Caco-2 (cell line): ENCODE data around the gene HS3ST4. TPM values are rescaled to one million over a fixed set of nuclear protein-coding genes. Genes with fewer than 3 reads are reported as not detected.

ENCODE experiments used
- Bru-seq: library from RNA; stranded (reverse); fragments of 400-500 nt; gene quantifications from one replicate; lab custom pipeline; 2021; lab: Mats Ljungman, UMichigan
- BruChase-seq, 2 experiments: library from RNA; stranded (reverse); fragments of 400-500 nt; gene quantifications; one replicate each; lab custom pipeline; 2021; lab: Mats Ljungman, UMichigan
- BruUV-seq: library from RNA; stranded (reverse); fragments of 400-500 nt; replicated peaks from 2 replicates; lab custom pipeline; 2021; lab: Mats Ljungman, UMichigan
- CTCF ChIA-PET: fragments of 300-600 bp; sonication (Branson Sonifier 250); formaldehyde crosslinking; loops from one replicate; lab custom pipeline; 2022; ENCODE audit warnings: antibody characterized with exemption; lab: Charles Lee
- POLR2A ChIA-PET: fragments of 300-600 bp; sonication (Branson Sonifier 250); formaldehyde crosslinking; loops from one replicate; lab custom pipeline; 2022; ENCODE audit warnings: antibody characterized with exemption; lab: Charles Lee
- DNase-seq, 2 experiments: peaks; one replicate each; pipeline versions ENCODE4 v3.0.0 to v3.0.0-alpha.2; 2020 to 2022
- H3K27me3 ChIP-seq: replicated peaks from 2 replicates; pipeline ENCODE4 v1.6.0; 2011; ENCODE audit warnings: low read length; ENCODE audit not compliant: control insufficient read depth, insufficient read depth
- H3K36me3 ChIP-seq: 2 replicates; pipeline ENCODE4 v1.5.1; 2011; ENCODE audit warnings: low read length; ENCODE audit not compliant: control insufficient read depth, insufficient read depth
- H3K4me1 ChIP-seq: fragments of 250-450 bp; sonication (Bioruptor Pico); 2 replicates; pipeline ENCODE4 v1.5.1; 2020; ENCODE audit warnings: mild to moderate bottlenecking
- H3K4me3 ChIP-seq: 2 replicates; pipeline ENCODE4 v1.5.1; 2011; ENCODE audit warnings: low read depth, mild to moderate bottlenecking, control low read depth, low read length
- H3K9me3 ChIP-seq: fragments of 250-450 bp; sonication (Bioruptor Pico); 2 replicates; pipeline ENCODE4 v1.5.1; 2020; ENCODE audit warnings: mild to moderate bottlenecking, moderate library complexity
- H3K27ac Mint-ChIP-seq: one replicate; pipeline ENCODE4 v1.8.0; 2022; ENCODE audit warnings: mixed read lengths; ENCODE audit not compliant: unreplicated experiment
- H3K27me3 Mint-ChIP-seq: one replicate; pipeline ENCODE4 v1.8.0; 2022; ENCODE audit warnings: mixed read lengths; ENCODE audit not compliant: insufficient read depth, unreplicated experiment
- H3K36me3 Mint-ChIP-seq: one replicate; pipeline ENCODE4 v1.8.0; 2022; ENCODE audit warnings: mild to moderate bottlenecking, mixed read lengths; ENCODE audit not compliant: insufficient read depth, unreplicated experiment
- H3K4me1 Mint-ChIP-seq: one replicate; pipeline ENCODE4 v1.8.0; 2022; ENCODE audit warnings: low read depth, mixed read lengths; ENCODE audit not compliant: unreplicated experiment
- H3K4me3 Mint-ChIP-seq: one replicate; pipeline ENCODE4 v1.8.0; 2022; ENCODE audit warnings: mild to moderate bottlenecking, moderate library complexity, mixed read lengths; ENCODE audit not compliant: unreplicated experiment
- H3K9me3 Mint-ChIP-seq: one replicate; pipeline ENCODE4 v1.8.0; 2022; ENCODE audit warnings: mixed read lengths; ENCODE audit not compliant: unreplicated experiment
- CTCF ChIP-seq, 2 experiments: fragments of 200-600 bp in 1 of 2; IDR thresholded peaks; 1 replicate in 1 of 2; 2 replicates in 1 of 2; pipeline versions ENCODE4 v1.5.1 to v1.8.0; 2011 to 2022; ENCODE audit warnings: antibody characterized with exemption in 1 of 2, control low read depth in 1 of 2, inconsistent platforms in 1 of 2, low read depth in 1 of 2, low read length in 1 of 2, mild to moderate bottlenecking in 1 of 2, moderate library complexity in 1 of 2; ENCODE audit not compliant: insufficient read depth in 1 of 2, severe bottlenecking in 1 of 2, unreplicated experiment in 1 of 2
- intact Hi-C: fragments of 100-400 bp; cut with micrococcal nuclease; formaldehyde crosslinking; loops from one replicate; pipeline ENCODE4 v1.10.0; 2022; ENCODE audit not compliant: unreplicated experiment
- long read RNA-seq: library from polyadenylated mRNA; stranded (forward); transcript quantifications from one replicate; pipeline ENCODE4 v2.0.0, GENCODE V29; 2022
- total RNA-seq: library from RNA; stranded (reverse); gene quantifications from 2 replicates; pipeline ENCODE4 v1.2.3, GENCODE V29; 2022

Gene HS3ST4
- 0.11 and 0.12 TPM in 2 replicates for total RNA-seq
- Bru-seq, nascent RNA = percentile 16 among the genes with signal in this experiment
- percentile 27 among the genes with signal in this experiment for BruChase-seq, experiment 1, labeled RNA remaining after a 2-hour chase
- BruChase-seq, experiment 2, labeled RNA remaining after a 6-hour chase = percentile 23 among the genes with signal in this experiment
- long read RNA-seq = 0 reads

DNA sequence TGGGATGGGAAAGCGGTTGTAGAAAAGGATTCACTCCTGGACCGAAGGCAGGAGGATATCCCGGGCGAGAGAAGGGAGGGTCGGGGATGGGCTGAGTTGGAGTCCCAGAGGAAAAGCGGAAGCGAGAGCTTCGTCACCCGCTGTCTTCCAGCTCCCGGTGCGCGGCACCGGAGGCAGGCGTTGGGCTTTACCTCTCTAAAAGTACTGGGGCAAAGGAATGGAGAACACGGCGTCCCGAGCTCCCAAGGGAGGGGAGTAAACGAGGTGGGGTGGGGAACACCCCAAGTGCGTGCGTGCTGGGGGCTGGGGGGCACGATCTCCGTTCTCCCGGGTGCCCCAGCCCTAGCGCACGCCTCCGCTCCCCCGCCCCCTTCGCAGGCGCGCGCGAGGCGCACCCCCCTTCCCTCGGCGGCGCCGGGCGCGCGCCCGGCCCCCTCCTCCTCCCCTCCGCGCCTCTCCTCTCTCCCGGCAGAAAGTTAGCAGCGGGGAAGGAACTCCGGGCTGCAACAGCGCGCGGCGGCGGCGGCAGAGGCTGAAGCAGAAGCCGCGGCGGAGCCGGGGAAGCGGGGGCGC lies at the start of gene HS3ST4:
HS3ST4 (plus strand) TSS at position 441 of the 573 bp plus-strand sequence.
- TF ChIP-seq CTCF (IDR thresholded peaks at IDR 0.05; ENCODE audit: insufficient read depth in 1 of 2, low read depth in 1 of 2, low read length in 1 of 2, severe bottlenecking in 1 of 2, unreplicated experiment in 1 of 2) = no peak
- intact Hi-C loops = no loop called here
- no peaks in the 10 kb centered on the region for H3K4me1 ChIP-seq
- ChIA-PET POLR2A (no interaction called here), CTCF (interaction anchor here (0.6 kb wide), 1 partner anchor 155 kb away, joined by 3 read pairs; no protein-coding TSS in a partner anchor)
- H3K36me3 ChIP-seq = no peaks in the 10 kb centered on the region
- H3K4me1 Mint-ChIP-seq = no peaks in the 10 kb centered on the region
- BruUV-seq = no TSS peak
- peak within 1 kb of the TSS; percentile 61 for H3K4me3 Mint-ChIP-seq
- no peaks in the 10 kb centered on the region for H3K36me3 Mint-ChIP-seq
- no peaks in the 10 kb centered on the region for H3K9me3 Mint-ChIP-seq
- no peak for DNase-seq
- no peak within 1 kb of the TSS for H3K27ac Mint-ChIP-seq
- peaks cover 23% of the 10 kb centered on the region for H3K27me3 Mint-ChIP-seq
- peak within 1 kb of the TSS; percentile 23; the same call in 1 of the 2 replicates for H3K4me3 ChIP-seq
- H3K9me3 ChIP-seq = no peaks in the 10 kb centered on the region
- no peaks in the 10 kb centered on the region; the same call in 1 of the 2 replicates for H3K27me3 ChIP-seq

GRCh38 chr16:25643633-25644032 lies 48.1 kb upstream of the HS3ST4 start:
- no peak for DNase-seq
- ChIA-PET CTCF (no interaction called here), POLR2A (no interaction called here)
- Histone ChIP-seq H3K9me3 (no peaks in the 10 kb centered on the region), H3K27me3 (no peaks in the 10 kb centered on the region), H3K4me3 (no peak overlapping the region), H3K4me1 (no peaks in the 10 kb centered on the region), H3K36me3 (no peaks in the 10 kb centered on the region)
- no peak for TF ChIP-seq CTCF (IDR thresholded peaks at IDR 0.05; ENCODE audit: insufficient read depth in 1 of 2, low read depth in 1 of 2, low read length in 1 of 2, severe bottlenecking in 1 of 2, unreplicated experiment in 1 of 2)
- BruUV-seq = no TSS peak
- Mint-ChIP-seq H3K4me1 (no peaks in the 10 kb centered on the region), H3K9me3 (no peaks in the 10 kb centered on the region), H3K4me3 (no peak overlapping the region), H3K27me3 (peaks cover 6% of the 10 kb centered on the region), H3K36me3 (no peaks in the 10 kb centered on the region), H3K27ac (no peak overlapping the region)
- intact Hi-C loops = no loop called here

- Mint-ChIP-seq H3K4me3 (no peak overlapping the region), H3K9me3 (peaks cover 8% of the 10 kb centered on the region), H3K27ac (no peak overlapping the region), H3K27me3 (peaks cover 8% of the 10 kb centered on the region), H3K4me1 (peaks cover 6% of the 10 kb centered on the region), H3K36me3 (no peaks in the 10 kb centered on the region)
- TF ChIP-seq CTCF (IDR thresholded peaks at IDR 0.05; ENCODE audit: insufficient read depth in 1 of 2, low read depth in 1 of 2, low read length in 1 of 2, severe bottlenecking in 1 of 2, unreplicated experiment in 1 of 2) = no peak
- intact Hi-C loops = no loop called here
- ChIA-PET POLR2A (no interaction called here), CTCF (no interaction called here)
- DNase-seq = no peak
- no peak overlapping the region for H3K4me3 ChIP-seq
- no peaks in the 10 kb centered on the region for H3K36me3 ChIP-seq
- H3K27me3 ChIP-seq = no peaks in the 10 kb centered on the region
- H3K9me3 ChIP-seq = no peaks in the 10 kb centered on the region
- H3K4me1 ChIP-seq = no peaks in the 10 kb centered on the region
- BruUV-seq = no TSS peak
Observed at GRCh38 chr16:25656639-25657038, 35.1 kb upstream of the HS3ST4 start.
